Spleen (tissue), 7 donors: ENCODE data around the gene ALG13.

Experiments used
- POLR2A ChIP-seq, 3 donors: fragments of 450-650 bp; IDR thresholded peaks; one replicate each; pipeline ENCODE4 v1.5.1; 2017; ENCODE audit warnings: antibody characterized with exemption in 3 of 3, mild to moderate bottlenecking in 1 of 3
- POLR2AphosphoS5 ChIP-seq, 3 donors: sonication (generic); formaldehyde crosslinking; IDR thresholded peaks; one replicate each; pipeline ENCODE4 v1.5.1; 2017; ENCODE audit warnings: antibody characterized with exemption in 3 of 3
- TF ChIP-seq, protein P1 (sequence below), 11 experiments: fragments of 200-600 bp in 7 of 11; fragments of 450-650 bp in 4 of 11; sonication (generic) in 4 of 11; IDR thresholded peaks in 8 of 11; conservative IDR thresholded peaks in 3 of 11; 1 replicate in 7 of 11; 2 replicates in 4 of 11; pipeline versions ENCODE4 v1.4.0 to v1.8.0; 2016 to 2021; ENCODE audit warnings: antibody characterized with exemption in 11 of 11, inconsistent platforms in 4 of 11, mild to moderate bottlenecking in 1 of 11
- donor health status: DM: no; HTN: no; CAD: no; lungs with moderate emphysema.
- donor health status: DM: no; HTN: no; CAD: no.
- donor health status: DM: no; HTN: no; CAD: no.

DNA sequence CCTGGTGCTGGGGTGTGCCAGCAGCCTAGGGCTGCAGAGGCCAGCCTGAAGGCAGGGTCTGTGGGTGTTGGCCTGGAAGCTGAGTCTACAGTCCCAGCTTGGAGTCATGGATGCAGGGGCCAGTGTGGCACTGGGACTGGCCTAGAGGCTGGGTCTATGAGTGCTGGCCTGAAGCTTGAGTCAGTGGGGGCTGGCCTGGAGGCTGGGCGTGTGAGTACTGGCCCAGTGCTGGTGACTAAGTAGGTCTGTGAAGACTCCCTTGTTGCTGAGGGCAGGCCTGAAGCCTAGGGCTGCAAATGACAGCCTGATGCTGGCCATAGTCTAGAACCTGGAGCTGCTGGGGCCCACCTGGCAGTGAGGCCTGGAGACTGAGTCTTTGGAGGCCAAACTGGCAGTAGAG, 31.3 kb upstream of the ALG13 start:
- TF ChIP-seq, protein P1, sequence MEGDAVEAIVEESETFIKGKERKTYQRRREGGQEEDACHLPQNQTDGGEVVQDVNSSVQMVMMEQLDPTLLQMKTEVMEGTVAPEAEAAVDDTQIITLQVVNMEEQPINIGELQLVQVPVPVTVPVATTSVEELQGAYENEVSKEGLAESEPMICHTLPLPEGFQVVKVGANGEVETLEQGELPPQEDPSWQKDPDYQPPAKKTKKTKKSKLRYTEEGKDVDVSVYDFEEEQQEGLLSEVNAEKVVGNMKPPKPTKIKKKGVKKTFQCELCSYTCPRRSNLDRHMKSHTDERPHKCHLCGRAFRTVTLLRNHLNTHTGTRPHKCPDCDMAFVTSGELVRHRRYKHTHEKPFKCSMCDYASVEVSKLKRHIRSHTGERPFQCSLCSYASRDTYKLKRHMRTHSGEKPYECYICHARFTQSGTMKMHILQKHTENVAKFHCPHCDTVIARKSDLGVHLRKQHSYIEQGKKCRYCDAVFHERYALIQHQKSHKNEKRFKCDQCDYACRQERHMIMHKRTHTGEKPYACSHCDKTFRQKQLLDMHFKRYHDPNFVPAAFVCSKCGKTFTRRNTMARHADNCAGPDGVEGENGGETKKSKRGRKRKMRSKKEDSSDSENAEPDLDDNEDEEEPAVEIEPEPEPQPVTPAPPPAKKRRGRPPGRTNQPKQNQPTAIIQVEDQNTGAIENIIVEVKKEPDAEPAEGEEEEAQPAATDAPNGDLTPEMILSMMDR (IDR thresholded peaks at IDR 0.05 in 8 of 11, conservative IDR thresholded peaks at IDR 0.05 in 3 of 11): no peak
- TF ChIP-seq POLR2AphosphoS5 (IDR thresholded peaks at IDR 0.05) (no peak), POLR2A (IDR thresholded peaks at IDR 0.05) (no peak)
